GM21723 (cell line): ENCODE data around the gene ATG5.
"Not testable (repeated sequence)": the region's sequence is repeated elsewhere in the genome, so short reads cannot be mapped to it uniquely, and the experiment has no call there.

Experiments used
- ATAC-seq: cut with Tn5 transposase; IDR thresholded peaks from one replicate; pipeline ENCODE4 v1.9.1; 2021; ENCODE audit warnings: mild to moderate bottlenecking, moderate library complexity; ENCODE audit not compliant: unreplicated experiment

The ATG5 gene

DNA sequence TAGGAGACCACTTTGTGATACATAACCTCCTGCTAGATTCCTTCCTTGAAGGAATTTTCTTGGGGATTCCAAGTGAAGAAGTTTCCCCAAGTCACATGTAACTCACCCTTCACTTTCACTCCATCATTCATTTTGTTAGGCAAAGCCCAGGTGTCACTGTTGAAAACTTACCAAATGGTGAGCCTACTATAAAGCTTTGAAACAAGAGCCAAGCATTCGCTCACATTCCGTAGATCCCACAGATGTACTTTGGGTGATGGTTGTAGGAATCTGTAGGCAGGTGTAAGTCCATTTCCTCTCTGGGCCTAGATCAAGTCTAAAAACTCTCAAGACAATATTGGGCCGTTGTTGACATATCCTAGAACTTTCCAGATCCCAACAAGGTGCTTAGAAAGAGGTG lies 165.4 kb downstream of the ATG5 start:
- no peak for ATAC-seq

DNA sequence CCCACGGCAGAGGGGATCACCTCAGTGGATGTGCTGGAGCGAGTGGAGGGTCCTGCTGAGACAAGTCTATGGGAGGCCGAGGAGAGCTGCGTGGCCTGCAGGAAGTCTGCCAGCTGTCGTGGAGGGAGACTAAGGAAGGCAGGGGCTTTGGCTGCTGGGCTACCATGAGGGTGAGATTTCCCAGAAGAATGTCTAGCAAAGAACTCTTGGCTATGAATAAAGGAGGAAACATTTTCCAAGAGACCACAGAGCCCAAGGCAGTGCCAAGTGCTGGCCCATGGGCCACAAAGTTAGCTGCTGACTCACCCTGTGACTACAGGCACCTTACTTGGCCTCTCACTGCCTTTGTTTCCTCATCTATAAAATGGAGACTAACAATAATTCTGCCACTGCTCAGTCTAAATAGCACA lies 166.0 kb downstream of the ATG5 start:
- no peak for ATAC-seq

DNA sequence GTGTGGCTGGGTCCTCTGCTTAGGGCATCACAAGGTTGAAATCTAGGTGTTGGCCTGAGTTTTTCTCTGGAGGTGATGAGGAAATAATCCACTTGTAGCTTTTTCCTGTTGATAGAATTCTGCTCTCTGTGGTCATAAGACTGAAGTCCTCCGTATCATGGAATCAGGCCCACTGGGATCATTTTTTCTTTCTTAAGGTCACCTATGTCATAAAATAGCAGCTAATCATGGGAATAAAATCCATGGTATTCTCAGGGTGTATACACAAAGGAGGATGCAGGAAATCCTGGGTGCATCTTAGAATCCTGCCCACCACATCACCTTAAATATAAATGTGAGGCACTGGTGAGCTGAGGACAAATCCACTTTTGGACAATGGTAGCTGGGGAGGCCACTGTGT lies 166.7 kb downstream of the ATG5 start:
- no peak for ATAC-seq

DNA sequence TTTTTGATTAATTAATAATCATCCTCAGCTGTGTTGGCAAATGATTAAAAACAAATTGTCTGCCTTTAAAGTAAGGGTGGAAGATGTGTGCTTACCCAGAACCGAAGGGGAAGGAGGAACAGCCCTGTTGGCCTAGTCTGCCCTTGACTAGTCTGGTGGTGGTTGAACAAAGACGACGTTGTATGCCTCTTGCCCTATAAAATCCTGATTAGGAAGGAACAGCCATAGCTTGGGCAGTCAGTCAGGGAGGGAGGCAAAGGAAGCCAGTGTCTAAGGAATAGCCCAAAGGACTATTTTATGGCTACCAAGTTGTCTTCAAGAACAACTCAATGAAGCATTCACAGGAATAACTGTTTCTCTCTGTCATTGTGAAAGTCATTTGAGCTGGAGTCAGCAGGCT lies 168.7 kb downstream of the ATG5 start:
- ATAC-seq: no peak

DNA sequence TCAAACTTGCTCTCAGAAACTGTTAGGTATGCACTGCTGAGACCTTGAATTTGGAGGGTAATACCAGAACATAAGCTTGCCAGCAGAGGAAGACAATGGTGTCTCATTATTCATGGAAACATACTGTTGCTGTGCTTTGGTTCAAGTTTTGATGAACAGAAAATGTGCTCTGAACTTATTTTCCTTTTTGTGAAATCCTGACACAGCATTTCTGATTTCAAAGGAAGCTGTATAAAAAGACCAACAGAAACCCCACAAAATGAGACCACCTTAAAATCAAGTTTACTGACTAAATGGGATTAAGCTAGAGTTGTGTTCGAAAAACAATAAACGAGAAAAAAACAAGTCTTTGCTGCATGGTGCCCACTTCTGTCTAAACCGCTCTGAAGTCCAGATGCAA lies 169.1 kb downstream of the ATG5 start:
- ATAC-seq: no peak

DNA sequence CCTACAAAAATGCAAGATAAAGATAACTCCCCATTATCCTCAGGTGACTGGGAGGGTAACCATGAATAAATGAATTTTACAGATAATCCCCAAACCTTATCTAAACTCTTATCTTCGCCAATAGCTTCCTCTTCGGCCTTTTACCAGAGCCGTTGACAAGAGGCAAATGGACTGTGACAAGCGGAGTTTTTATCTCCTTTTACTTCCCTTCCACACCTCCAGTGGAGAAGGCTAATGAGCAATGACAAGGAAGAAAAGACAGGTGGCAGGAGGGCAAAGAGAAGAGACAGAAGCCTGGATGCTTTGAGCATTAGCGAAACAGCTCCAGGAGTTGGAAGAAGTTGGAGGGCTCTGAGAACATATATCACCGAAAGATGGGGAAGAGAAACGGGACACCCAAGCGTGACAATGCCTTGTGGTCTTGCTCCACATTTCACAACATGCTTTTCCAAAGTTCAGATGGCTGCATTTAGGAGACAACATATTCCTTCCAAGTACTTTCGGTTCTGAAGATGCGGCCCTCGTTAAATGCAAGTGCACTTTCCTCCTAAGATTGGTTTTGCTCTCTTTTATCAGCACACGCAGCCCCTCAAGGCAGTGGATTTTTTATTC lies 170.2 kb downstream of the ATG5 start:
- ATAC-seq: no peak

DNA sequence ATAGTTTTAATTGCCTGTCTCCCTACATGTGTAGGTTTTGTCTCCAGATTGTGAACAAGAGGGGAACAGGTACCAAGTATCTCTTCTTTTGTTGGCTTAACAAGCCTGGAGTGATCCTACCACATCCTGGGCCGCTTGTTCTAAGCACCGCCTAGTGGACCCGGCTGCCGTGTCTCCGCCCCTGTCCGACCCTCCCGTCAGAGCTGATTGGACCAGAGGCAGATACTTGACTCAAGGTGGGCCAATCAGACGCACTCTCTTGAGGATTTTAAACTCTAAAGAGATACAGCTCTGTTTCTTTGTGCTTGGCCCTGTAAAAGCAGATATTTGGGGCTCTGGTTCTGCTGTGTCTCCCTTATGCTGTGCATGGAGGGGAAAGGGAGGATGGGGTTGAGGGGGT lies 171.2 kb downstream of the ATG5 start:
- ATAC-seq: no peak

DNA sequence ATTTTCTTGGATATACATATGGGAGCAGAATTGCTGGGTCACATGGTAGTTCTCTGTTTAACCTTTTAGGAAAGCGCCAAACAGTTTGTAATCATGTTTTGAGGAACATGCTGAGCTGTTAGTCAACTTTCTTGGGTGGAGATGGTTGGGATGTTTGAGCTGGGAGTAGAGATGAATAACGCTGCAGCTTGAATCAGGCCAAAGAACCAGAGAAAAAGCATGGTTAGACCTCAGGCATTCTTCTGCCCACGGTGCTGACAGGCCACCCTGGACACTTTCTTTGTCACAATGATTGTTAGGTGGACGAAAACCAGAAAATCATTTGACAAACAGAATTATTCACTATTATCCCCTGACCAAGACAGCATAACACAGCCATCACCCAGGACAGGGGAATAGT lies 172.6 kb downstream of the ATG5 start:
- no peak for ATAC-seq

DNA sequence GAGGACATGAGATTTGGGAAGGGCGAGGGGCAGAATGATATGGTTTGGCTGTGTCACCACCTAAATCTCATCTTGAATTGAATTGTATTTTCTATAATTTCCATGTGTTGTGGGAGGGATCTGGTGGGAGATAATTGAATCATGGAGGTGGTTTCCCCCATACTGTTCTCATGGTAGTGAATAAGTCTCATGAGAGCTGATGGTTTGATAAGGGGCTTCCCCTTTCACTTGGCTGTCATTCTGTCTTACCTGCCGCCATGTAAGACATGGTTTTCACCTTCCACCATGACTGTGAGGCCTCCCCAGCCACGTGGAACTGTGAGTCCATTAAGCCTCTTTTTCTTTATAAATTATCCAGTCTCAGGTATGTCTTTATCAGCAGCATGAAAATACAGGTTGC lies 173.1 kb downstream of the ATG5 start:
- not testable (repeated sequence) for ATAC-seq

DNA sequence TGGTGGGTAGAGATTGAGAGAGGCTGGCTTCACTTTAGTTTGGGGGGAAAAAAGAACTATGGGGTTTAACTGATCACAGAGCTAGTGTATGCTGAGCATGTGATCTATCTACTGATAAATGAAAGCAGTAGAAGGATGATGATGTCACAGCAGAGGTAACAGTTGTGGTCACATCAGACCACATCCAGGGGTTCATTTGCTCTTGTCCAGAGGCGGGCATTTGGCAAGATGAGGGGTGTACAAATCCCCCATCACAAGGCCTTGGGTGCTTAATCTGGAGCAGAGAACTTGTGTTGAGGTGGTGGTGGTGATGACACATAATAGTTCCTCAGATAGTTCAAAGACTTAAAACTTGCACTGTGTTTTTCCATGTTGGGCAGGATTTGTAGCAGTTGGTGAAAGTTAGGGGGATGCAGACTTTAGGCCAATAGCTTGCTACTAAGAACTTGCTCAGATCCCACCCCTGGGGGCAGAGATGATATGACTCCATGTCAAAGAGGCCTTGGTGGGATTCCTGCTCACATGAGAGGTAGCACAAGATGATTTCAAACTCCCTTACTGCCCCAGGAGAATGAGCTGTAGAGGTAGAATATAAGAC lies 176.0 kb downstream of the ATG5 start:
- ATAC-seq: no peak

DNA sequence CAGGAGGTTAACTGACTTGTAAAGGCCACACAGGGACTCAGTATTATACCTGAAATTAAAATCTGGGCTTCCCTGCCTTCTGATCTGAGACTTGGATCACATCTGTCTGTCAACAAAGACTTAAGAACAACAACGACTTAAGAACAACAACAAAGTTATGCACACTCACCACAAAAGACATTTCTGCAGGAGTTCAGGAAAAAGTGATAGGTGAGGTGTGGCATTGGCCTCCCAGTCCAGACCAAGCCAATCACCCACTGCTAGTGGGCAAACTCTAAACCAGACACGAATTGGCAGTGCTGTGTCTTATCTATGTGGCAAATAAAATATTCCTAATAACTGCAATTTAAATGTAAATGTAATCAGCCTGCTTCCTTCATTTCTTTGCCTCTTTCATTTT lies 178.1 kb downstream of the ATG5 start:
- ATAC-seq: no peak

DNA sequence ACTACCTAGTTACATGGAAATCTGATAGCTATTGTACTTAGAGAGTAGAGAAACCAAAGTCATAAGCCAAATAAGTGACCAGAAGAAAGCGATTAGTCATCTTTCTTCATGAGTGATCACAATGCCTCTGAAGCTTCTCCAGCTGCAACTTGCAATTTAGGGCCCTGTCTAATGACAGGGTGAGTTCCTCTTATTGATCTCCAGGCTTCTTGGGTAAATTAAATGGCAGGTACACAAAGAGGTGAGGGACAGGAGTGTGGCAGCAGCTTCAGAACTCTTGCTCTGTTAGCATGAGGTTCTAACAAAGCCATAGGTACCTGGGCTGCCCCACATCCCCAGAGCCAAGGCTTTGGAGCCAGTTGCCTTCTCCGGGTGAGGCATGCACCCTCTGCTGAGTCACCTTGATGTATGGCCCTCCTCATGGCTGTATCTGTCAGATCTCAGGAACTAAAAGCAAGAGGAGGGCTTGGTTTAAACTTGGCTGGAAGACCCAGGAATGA lies 178.7 kb downstream of the ATG5 start:
- peak; percentile 28 for ATAC-seq

DNA sequence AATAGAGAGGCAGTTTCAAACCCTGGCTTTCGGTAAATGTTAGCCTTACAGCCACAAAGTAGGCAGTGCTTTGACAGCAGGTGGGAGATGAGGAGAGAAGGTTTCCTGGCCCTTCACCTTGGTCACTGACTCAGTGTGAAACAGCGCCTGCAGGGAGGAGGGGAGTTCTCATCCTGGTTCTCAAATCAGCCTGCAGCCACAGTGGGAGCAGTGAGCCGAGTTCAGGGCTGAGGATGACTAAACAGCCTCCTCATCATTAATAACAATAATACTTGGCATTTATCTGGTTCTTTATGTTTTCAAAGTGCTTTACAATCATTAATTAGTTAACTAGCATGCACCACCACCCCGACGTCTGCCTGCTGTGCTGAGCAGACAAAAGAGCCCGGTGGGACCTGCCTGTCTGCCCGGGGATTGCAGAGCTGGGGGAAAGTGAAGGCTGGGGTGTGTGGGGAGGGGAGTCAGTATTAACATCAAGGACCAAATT lies 179.8 kb downstream of the ATG5 start:
- peak; percentile 35 for ATAC-seq

DNA sequence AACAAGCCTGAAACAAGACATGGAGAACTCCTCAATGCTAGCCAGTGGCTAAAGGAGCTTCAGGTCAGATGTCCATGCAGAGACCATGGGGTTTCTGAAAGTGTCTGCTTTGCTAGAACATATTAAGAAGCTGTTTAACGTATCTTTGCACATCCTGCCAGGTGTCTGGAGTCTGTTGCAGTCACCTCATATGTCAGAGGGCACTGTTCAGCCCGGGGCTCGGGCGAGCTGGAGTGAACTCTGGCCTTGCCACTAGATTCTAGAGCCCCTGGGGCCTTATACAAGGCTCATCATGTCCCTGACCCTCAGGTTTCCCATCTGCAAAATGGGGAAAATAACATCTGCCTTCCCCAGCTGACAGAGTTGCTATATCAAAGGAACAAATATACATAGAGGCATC lies 180.4 kb downstream of the ATG5 start:
- ATAC-seq: no peak

DNA sequence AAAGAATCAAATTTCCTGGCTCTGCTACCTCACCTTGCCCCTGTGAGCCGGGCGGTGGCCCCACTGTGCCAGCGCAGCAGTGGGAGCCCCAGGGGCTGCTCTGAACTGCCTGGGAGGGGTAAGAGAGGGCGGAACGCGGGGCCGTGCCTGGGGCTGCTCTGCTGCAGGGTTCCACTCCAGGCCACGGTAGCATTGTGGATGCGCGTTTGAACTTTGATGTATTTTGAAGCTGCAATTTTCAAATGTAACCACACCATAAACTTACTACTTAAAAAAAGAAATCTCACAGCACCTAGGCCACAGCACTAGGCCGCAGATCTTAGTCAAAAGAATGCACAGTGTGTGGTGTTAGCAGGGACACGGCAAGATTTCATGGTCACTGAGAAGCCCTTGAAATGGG lies 181.9 kb downstream of the ATG5 start:
- no peak for ATAC-seq

DNA sequence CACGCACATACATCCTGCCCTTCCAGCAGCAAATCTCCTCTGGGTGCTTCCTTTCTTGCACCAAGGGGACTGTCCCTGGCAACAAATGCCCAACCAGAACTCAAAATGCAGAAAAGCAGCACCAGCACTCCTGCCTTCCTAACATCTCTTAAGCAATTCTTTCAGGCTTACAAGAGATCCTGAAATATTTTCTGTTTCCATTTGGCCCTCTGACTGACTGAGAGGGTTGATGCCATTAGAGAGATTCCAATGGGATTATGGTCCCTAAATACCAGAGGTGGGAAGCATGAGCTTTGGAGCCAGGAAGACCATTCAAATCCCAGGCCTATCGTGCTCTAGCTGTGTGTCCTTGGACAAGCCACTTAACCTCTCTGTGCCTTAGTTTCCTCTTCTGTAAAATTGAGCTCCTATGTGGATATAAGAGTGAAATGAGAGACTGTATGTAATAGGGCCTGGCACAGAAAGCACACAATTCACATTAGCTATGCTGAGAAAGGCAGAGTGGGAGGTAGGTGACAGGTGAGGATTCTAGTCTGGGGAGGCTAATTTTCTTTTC lies 182.6 kb downstream of the ATG5 start:
- no peak for ATAC-seq

DNA sequence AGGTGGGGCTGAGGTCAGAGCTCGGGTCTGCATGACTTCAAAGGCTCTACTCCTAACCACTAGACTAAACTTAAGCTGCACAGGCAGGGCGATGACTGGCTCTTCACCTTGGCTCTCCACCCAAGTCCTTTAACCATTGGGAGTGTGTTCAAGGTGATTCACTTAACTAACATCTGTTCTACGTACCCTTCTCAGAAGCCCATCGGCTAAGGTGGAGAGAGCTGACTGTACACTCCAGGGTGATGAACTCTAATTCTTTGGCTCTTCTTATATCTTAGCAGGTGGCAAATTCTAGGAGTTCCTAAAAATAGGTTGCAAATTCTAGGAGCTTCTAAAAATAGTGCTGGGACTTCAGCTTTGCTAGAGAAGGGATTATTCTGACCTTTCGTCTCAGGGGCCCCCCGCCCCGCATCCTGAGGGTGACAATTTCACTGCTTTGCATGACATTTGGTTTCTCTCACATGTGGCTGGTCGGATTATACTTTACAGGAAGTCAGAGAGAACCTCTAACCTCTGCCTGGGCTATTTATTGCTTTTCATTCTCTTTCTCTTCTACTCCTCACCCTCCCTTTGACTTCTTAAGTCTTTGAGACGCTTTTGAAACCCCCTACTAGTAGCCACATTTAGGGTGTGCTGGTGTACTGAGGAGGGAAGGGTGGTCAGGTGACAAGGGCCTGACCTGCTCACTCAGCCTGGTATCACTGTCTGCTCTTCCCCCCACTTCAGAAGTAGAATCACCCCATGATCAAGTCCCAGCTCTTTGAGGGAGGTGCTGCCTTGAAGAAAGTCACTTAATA lies 183.9 kb downstream of the ATG5 start:
- ATAC-seq: peak; percentile 88

DNA sequence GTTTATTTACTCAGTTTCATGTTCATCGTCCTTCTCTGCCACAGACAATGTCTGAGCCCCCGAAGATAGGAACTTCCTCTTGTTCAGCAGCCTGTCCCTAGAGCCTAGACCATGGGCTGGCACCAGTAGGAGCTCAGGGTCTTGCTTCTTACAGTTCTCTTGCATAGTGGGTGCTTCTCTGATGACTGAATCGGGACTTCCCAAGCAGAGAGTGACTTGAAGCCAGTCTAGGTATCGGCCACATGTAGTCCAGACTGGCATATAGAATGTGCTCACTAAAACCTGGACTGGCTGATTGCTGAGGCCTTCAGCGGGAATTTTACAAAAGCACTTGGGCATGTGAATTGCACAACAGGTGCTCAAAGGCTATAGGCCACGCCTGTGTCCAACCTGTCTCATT lies 187.4 kb downstream of the ATG5 start:
- no peak for ATAC-seq

DNA sequence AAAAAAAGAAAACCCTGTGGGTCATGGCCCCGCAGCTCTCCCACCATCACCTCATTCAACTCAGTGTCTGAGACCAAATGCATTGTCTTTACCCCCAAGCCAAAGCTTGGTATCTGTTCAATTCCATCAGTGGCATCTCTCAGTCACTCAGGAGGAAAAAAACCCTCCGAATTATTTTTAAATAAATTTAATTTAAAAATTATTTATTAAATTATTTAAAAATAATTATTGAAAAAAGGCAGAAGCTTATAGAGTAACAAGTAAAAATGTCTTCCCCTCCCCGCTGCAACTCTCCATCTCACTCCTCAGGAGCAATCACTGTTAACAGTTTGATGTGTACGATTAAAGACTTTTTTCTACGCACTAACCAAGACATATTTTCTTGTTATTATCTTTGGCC lies 188.7 kb downstream of the ATG5 start:
- no peak for ATAC-seq

DNA sequence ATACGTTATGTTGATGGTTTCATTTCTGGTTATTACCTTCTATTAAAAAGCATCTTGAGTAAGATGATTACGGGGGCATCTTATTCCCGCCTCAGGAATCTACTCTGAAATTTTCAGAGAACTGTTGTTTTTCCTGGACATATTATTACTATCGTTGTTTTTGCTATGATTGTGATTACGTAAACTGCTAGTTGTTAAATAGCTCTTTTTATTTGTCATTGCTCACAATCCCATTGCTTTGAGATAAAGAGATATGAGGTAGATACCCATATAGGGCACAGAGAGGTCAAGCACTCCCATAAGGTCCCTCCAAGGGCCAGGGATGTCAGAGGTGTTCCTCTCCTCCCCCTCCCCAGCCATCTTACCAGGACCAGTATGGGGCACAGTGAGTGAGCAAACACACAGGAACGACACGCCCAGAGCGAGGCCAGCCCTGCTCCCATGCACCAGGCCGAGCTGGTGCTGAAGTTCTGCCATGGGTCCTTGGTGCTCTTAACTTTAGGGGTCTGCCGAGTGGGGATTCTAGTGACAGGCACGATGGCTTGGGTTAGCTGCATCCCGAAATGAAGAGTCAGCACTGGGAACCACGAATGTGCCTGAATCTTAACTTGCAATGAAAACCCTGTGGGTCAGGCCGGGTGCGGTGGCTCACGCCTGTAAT lies 189.5 kb downstream of the ATG5 start:
- ATAC-seq: no peak
